DND-41 (cell line): ENCODE measurements around the gene NRXN3.

Experiments used
- ATAC-seq: fragments of 200-7000 bp; cut with Tn5 transposase; 3 replicates; pipeline ENCODE4 v1.9.1; 2021; ENCODE audit warnings: low read depth; ENCODE audit not compliant: insufficient read depth
- DNase-seq: peaks from one replicate; pipeline ENCODE4 v3.0.0-alpha.2; 2020
- H2AFZ ChIP-seq: 2 replicates; pipeline ENCODE4 v1.6.0; 2012; ENCODE audit warnings: low read depth, low read length
- H3K27ac ChIP-seq: 2 replicates; pipeline ENCODE4 v1.5.1; 2012; ENCODE audit warnings: low read length, inconsistent platforms
- H3K27me3 ChIP-seq: fragments of 200-600 bp; sonication (generic); 2 replicates; pipeline ENCODE4 v1.6.0; 2012; ENCODE audit warnings: low read length, mild to moderate bottlenecking, inconsistent platforms; ENCODE audit not compliant: insufficient read depth, poor library complexity
- H3K36me3 ChIP-seq: 2 replicates; pipeline ENCODE4 v1.5.1; 2012; ENCODE audit warnings: low read length, inconsistent platforms; ENCODE audit not compliant: insufficient read depth
- H3K4me1 ChIP-seq: 2 replicates; pipeline ENCODE4 v1.5.1; 2012; ENCODE audit warnings: mild to moderate bottlenecking, low read length; ENCODE audit not compliant: insufficient read depth
- H3K4me2 ChIP-seq: 2 replicates; pipeline ENCODE4 v1.6.0; 2012; ENCODE audit warnings: mild to moderate bottlenecking, moderate library complexity, low read length, inconsistent platforms; ENCODE audit not compliant: insufficient read depth
- H3K4me3 ChIP-seq, 2 experiments: fragments of 200-600 bp in 1 of 2; shearing (Covaris generic) in 1 of 2; 2 replicates each; pipeline ENCODE4 v1.5.1; 2012 to 2016; ENCODE audit warnings: inconsistent platforms in 2 of 2, low read length in 2 of 2, mild to moderate bottlenecking in 2 of 2, low read depth in 1 of 2, moderate library complexity in 1 of 2
- H3K79me2 ChIP-seq: 2 replicates; pipeline ENCODE4 v1.6.0; 2012; ENCODE audit warnings: low read length, inconsistent platforms; ENCODE audit not compliant: insufficient read depth
- H3K9ac ChIP-seq: 2 replicates; pipeline ENCODE4 v1.6.0; 2012; ENCODE audit warnings: low read depth, mild to moderate bottlenecking, inconsistent platforms, low read length, moderate library complexity
- H3K9me3 ChIP-seq: 2 replicates; pipeline ENCODE4 v1.5.1; 2012; ENCODE audit warnings: low read length, moderate library complexity, mild to moderate bottlenecking, inconsistent platforms; ENCODE audit not compliant: insufficient read depth, severe bottlenecking
- H4K20me1 ChIP-seq: 2 replicates; pipeline ENCODE4 v1.6.0; 2012; ENCODE audit warnings: low read length; ENCODE audit not compliant: insufficient read depth
- CTCF ChIP-seq: IDR thresholded peaks from 2 replicates; pipeline ENCODE4 v1.5.1; 2012; ENCODE audit warnings: borderline replicate concordance, low read length, moderate library complexity, mild to moderate bottlenecking; ENCODE audit not compliant: poor library complexity, severe bottlenecking; ENCODE audit errors: extremely low read depth
- EZH2 ChIP-seq: IDR thresholded peaks from 3 replicates; pipeline ENCODE4 v1.6.1; 2012; ENCODE audit warnings: borderline replicate concordance, low read depth, mild to moderate bottlenecking, moderate library complexity, low read length, inconsistent platforms; ENCODE audit not compliant: severe bottlenecking

The NRXN3 gene

GRCh38 chr14:78405079-78405856 is 235.1 kb downstream of the NRXN3 start:
- no peaks in the 10 kb centered on the region for H4K20me1 ChIP-seq
- no peak overlapping the region for H3K27ac ChIP-seq
- no peak for DNase-seq
- no peak overlapping the region for H2AFZ ChIP-seq
- no peak overlapping the region for H3K9ac ChIP-seq
- no peaks in the 10 kb centered on the region for H3K9me3 ChIP-seq
- H3K4me1 ChIP-seq, result no peaks in the 10 kb centered on the region
- H3K4me2 ChIP-seq, result no peak overlapping the region
- no peak overlapping the region for H3K4me3 ChIP-seq
- no peaks in the 10 kb centered on the region for H3K79me2 ChIP-seq
- no peak for TF ChIP-seq EZH2
- no peak for TF ChIP-seq CTCF
- no peak for ATAC-seq
- no peaks in the 10 kb centered on the region for H3K36me3 ChIP-seq
- H3K27me3 ChIP-seq, result no peaks in the 10 kb centered on the region

DNA sequence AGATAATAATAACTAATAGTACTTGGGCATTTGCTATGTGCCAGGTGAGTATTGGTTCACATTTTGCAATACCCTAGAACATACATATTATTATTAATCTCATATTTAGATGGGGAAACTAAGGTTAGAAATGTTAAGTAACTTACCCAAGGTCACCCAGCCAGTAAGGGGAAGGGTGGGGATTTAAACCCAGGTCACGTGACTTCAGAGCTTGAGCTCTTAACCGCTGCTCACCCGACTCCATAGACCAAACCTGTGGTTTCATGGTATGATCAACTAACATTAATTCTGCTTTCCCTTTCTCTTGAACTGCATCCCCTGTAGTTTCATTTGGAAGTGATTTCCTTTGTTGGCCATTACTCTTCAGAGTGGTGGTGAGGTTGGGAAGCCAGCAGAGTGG is 242.3 kb downstream of the NRXN3 start:
- no peaks in the 10 kb centered on the region for H3K9me3 ChIP-seq
- H2AFZ ChIP-seq, result no peak overlapping the region
- no peak overlapping the region for H3K27ac ChIP-seq
- no peaks in the 10 kb centered on the region for H3K27me3 ChIP-seq
- no peak overlapping the region for H3K9ac ChIP-seq
- no peaks in the 10 kb centered on the region for H3K79me2 ChIP-seq
- no peak for TF ChIP-seq CTCF
- no peak for TF ChIP-seq EZH2
- H4K20me1 ChIP-seq, result no peaks in the 10 kb centered on the region
- H3K4me1 ChIP-seq, result no peaks in the 10 kb centered on the region
- no peaks in the 10 kb centered on the region for H3K36me3 ChIP-seq
- no peak for ATAC-seq
- no peak overlapping the region for H3K4me2 ChIP-seq
- DNase-seq, result no peak
- H3K4me3 ChIP-seq, result no peak overlapping the region

GRCh38 chr14:78414172-78414571 is 244.0 kb downstream of the NRXN3 start:
- no peak for TF ChIP-seq EZH2
- TF ChIP-seq CTCF, result no peak
- no peaks in the 10 kb centered on the region for H3K9me3 ChIP-seq

More at GRCh38 chr14:78414172-78414571, 244.0 kb downstream of the NRXN3 start:
- no peaks in the 10 kb centered on the region for H3K27me3 ChIP-seq
- no peak overlapping the region for H3K4me2 ChIP-seq
- H3K9ac ChIP-seq, result no peak overlapping the region
- no peak overlapping the region for H2AFZ ChIP-seq
- no peak overlapping the region for H3K4me3 ChIP-seq
- no peak overlapping the region for H3K27ac ChIP-seq
- DNase-seq (no peak), ATAC-seq (no peak)
- no peaks in the 10 kb centered on the region for H4K20me1 ChIP-seq
- H3K36me3 ChIP-seq, result no peaks in the 10 kb centered on the region
- H3K4me1 ChIP-seq, result no peaks in the 10 kb centered on the region
- no peaks in the 10 kb centered on the region for H3K79me2 ChIP-seq
